ENCODE results near the gene BTNL2.

GRCh38 chr6:32431142-32431541 lies 24.2 kb upstream of the BTNL2 start:
- TF ChIP-seq, protein P1, sequence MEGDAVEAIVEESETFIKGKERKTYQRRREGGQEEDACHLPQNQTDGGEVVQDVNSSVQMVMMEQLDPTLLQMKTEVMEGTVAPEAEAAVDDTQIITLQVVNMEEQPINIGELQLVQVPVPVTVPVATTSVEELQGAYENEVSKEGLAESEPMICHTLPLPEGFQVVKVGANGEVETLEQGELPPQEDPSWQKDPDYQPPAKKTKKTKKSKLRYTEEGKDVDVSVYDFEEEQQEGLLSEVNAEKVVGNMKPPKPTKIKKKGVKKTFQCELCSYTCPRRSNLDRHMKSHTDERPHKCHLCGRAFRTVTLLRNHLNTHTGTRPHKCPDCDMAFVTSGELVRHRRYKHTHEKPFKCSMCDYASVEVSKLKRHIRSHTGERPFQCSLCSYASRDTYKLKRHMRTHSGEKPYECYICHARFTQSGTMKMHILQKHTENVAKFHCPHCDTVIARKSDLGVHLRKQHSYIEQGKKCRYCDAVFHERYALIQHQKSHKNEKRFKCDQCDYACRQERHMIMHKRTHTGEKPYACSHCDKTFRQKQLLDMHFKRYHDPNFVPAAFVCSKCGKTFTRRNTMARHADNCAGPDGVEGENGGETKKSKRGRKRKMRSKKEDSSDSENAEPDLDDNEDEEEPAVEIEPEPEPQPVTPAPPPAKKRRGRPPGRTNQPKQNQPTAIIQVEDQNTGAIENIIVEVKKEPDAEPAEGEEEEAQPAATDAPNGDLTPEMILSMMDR (IDR thresholded peaks at IDR 0.05; ENCODE audit: low read depth, low read length): no peak
- no peak for TF ChIP-seq EZH2phosphoT487 (IDR thresholded peaks at IDR 0.05; ENCODE audit: low read depth)
